Measurements from ENCODE around the gene ADSL. TPM values are rescaled to one million over a fixed set of nuclear protein-coding genes. Genes with fewer than 3 reads are reported as not detected.
A peak's percentile ranks its signal among the peaks of the same experiment; 100 is the strongest.

ADSL gene
- total RNA-seq, 6 experiments from 2014 or later: 15.1 to 47.6 (median 24.9) TPM

GRCh38 chr22:40342521-40342920 lies 3.8 kb upstream of the ADSL start:
- Histone ChIP-seq H3K27me3 (no peaks in the 10 kb centered on the region), H3K4me1 (peaks cover 0 to 10% (median 2%) of the 10 kb centered on the region in 4 donors), H3K27ac (no peak overlapping the region), H3K9me3 (no peaks in the 10 kb centered on the region), H3K36me3 (no peaks in the 10 kb centered on the region), H3K4me3 (no peak overlapping the region)
- TF ChIP-seq CTCF (IDR thresholded peaks at IDR 0.05): no peak
- intact Hi-C loops (cut with DNase I): no loop called here
- ATAC-seq (no peak), DNase-seq (no peak)
- 36% methylated on average over 9 of the region's 9 CpGs for WGBS (ENCODE audit: insufficient coverage, low coverage, low lambda C conversion rate, missing lambda C conversion rate)

GRCh38 chr22:40345271-40345670 lies 1.0 kb upstream of the ADSL start:
- no peak for DNase-seq
- 80% methylated on average over 4 of the region's 6 CpGs for WGBS (ENCODE audit: insufficient coverage, low coverage, low lambda C conversion rate, missing lambda C conversion rate)
- Histone ChIP-seq H3K4me3 (peak overlapping the region; percentile 76 to 84 (median 84)), H3K9me3 (no peaks in the 10 kb centered on the region), H3K4me1 (peaks cover 0 to 18% (median 4%) of the 10 kb centered on the region in 4 donors), H3K36me3 (peaks cover 0 to 10% (median under 1%) of the 10 kb centered on the region in 4 donors), H3K27me3 (no peaks in the 10 kb centered on the region), H3K27ac (peak overlapping the region in 1 of 3 donors; percentile 73)
- TF ChIP-seq CTCF (IDR thresholded peaks at IDR 0.05): no peak
- no peak for TF ChIP-seq POLR2A (IDR thresholded peaks at IDR 0.05)
- ATAC-seq: no peak
- intact Hi-C loops (cut with DNase I): no loop called here

GRCh38 chr22:40345815-40346184 lies 500 bp upstream of the ADSL start:
- Histone ChIP-seq H3K9me3 (no peaks in the 10 kb centered on the region), H3K36me3 (peaks cover 0 to 16% (median 3%) of the 10 kb centered on the region in 4 donors), H3K27me3 (no peaks in the 10 kb centered on the region), H3K27ac (peak overlapping the region; percentile 60 to 75 (median 73)), H3K4me3 (peak overlapping the region; percentile 76 to 84 (median 84)), H3K4me1 (peaks cover 0 to 18% (median 4%) of the 10 kb centered on the region in 4 donors)
- WGBS (ENCODE audit: insufficient coverage, low coverage, low lambda C conversion rate, missing lambda C conversion rate): 1% methylated on average over 10 of the region's 20 CpGs
- TF ChIP-seq CTCF (IDR thresholded peaks at IDR 0.05): no peak
- peak in 2 of 3 donors; percentile 49 to 50 for DNase-seq
- peak; percentile 21 to 42 (median 30) for ATAC-seq
- intact Hi-C loops (cut with DNase I): no loop called here

- peaks cover 0 to 27% (median 10%) of the 10 kb centered on the region in 4 donors for H3K36me3 ChIP-seq
- no peaks in the 10 kb centered on the region for H3K9me3 ChIP-seq
- H3K4me3 ChIP-seq: peak overlapping the region; percentile 76 to 84 (median 84)
- ATAC-seq (no peak), DNase-seq (no peak)
- 10% methylated on average over 10 of the region's 10 CpGs for WGBS (ENCODE audit: insufficient coverage, low coverage, low lambda C conversion rate, missing lambda C conversion rate)
- intact Hi-C loops (cut with DNase I): no loop called here
- peak overlapping the region; percentile 60 to 75 (median 73) for H3K27ac ChIP-seq
- H3K27me3 ChIP-seq: no peaks in the 10 kb centered on the region
- TF ChIP-seq POLR2A (IDR thresholded peaks at IDR 0.05): no peak
- TF ChIP-seq CTCF (IDR thresholded peaks at IDR 0.05): no peak
- H3K4me1 ChIP-seq: peaks cover 0 to 18% (median 4%) of the 10 kb centered on the region in 4 donors
Observed at GRCh38 chr22:40347300-40347699, 1.0 kb downstream of the ADSL start.

All from right lobe of liver (tissue), 6 donors.